HFF-Myc (cell line): Measurements from ENCODE around the gene M6PR.

ENCODE experiments used
- DNase-seq: peaks from one replicate; pipeline ENCODE4 v3.0.0-alpha.2; 2011; ENCODE audit warnings: low read depth; ENCODE audit errors: extremely low read depth
- H3K4me3 ChIP-seq: replicated peaks from 2 replicates; pipeline ENCODE4 v1.5.1; 2011; ENCODE audit warnings: low read depth, mild to moderate bottlenecking, control low read depth, low read length
- TF ChIP-seq, protein P1 (sequence below): IDR thresholded peaks from 2 replicates; pipeline ENCODE4 v1.5.1; 2012; ENCODE audit warnings: mild to moderate bottlenecking, low read depth, low read length, control low read depth; ENCODE audit errors: missing control alignments

M6PR gene

DNA sequence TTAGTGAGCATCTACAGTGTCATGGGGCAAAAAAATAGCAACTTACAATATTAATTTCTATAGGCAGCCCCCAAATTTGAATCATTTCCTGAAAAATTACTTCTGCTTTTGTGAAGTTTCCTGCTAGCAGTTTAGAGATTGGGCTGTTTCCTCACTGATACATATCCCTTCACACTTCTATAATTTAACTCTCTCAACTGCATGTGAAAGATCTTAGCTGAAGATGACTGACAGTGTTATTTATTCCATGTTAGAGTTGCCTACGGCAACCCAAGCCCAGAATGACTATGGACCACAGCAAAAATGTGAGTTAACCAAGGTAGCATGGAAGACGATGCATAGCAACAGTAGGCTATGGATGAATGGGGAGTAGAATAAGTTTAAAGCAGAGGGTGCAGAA is 40.0 kb upstream of the M6PR start, which contains the start of gene KLRG1:
Gene KLRG1, plus strand, starts transcription at position 134 of the 400 bp plus-strand sequence. Its CDS starts 90 bp downstream, at position 224.
- no peak within 1 kb of the TSS for H3K4me3 ChIP-seq
- no peak for DNase-seq
- TF ChIP-seq, protein P1, sequence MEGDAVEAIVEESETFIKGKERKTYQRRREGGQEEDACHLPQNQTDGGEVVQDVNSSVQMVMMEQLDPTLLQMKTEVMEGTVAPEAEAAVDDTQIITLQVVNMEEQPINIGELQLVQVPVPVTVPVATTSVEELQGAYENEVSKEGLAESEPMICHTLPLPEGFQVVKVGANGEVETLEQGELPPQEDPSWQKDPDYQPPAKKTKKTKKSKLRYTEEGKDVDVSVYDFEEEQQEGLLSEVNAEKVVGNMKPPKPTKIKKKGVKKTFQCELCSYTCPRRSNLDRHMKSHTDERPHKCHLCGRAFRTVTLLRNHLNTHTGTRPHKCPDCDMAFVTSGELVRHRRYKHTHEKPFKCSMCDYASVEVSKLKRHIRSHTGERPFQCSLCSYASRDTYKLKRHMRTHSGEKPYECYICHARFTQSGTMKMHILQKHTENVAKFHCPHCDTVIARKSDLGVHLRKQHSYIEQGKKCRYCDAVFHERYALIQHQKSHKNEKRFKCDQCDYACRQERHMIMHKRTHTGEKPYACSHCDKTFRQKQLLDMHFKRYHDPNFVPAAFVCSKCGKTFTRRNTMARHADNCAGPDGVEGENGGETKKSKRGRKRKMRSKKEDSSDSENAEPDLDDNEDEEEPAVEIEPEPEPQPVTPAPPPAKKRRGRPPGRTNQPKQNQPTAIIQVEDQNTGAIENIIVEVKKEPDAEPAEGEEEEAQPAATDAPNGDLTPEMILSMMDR, result no peak

DNA sequence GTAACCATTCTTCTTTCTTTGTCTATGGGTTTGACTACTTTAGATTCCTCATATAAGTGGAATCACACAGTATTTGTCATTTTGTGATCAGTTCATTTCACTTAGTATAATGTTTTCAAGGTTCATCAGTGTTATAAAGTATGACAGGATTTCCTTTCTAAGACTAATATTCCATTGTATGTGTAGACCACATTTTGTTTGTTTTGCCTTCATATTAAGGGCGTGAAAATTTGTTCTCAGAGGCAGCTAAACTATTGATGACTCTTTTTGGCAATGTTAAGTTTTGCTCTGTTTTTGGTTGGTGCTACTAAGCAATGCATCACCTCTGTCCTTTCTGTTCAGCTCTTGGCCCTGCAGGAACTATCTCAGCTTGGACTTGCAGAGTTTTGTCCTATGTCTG is 38.2 kb upstream of the M6PR start:
- no peak for DNase-seq
- no peak overlapping the region for H3K4me3 ChIP-seq
- TF ChIP-seq, protein P1, result no peak

DNA sequence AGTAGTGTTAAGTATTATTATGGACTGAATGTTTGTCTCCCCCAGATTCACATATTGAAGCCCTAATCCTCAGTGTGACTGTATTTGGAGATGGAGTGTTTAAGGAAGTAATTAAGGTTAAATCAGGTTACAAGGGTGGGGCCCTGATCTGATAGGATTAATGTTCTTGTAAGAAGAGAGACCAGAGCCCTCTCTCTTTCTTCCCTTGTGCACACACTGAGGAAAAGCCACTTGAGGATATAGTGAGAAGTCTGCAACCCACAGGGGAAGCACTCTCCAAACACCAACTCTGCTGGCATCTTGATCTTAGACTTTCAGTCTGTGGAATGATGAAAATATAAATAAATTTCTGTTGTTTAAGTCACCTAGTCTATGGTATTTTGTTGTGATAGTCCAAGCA is 37.7 kb upstream of the M6PR start:
- DNase-seq, result no peak
- no peak overlapping the region for H3K4me3 ChIP-seq
- TF ChIP-seq, protein P1, result no peak

DNA sequence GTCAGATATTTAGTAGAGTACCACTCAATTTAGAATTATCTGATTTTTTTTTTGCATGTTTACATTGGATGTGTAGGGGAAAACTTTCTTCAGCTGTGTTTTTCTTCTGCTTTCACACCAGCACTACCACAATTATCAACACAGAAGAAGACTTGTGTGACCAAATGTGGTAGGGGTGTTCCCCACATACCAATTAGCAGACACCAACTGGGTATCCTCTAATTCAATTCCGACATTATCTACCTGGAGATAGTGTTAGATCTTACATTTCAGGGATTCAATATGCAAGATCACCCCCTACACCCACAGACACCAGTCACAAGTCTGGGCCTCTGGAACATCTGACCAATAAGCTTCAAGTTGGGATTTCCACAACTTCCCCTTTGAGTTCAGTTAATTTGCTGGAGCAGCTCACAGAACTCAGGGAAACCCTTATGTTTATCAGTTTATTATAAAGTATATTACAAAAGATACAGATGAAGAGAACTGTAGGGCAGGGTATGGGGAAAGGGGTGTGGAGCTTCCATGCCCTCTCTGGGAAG is 35.8 kb upstream of the M6PR start:
- H3K4me3 ChIP-seq, result no peak overlapping the region
- no peak for DNase-seq
- TF ChIP-seq, protein P1, result no peak

DNA sequence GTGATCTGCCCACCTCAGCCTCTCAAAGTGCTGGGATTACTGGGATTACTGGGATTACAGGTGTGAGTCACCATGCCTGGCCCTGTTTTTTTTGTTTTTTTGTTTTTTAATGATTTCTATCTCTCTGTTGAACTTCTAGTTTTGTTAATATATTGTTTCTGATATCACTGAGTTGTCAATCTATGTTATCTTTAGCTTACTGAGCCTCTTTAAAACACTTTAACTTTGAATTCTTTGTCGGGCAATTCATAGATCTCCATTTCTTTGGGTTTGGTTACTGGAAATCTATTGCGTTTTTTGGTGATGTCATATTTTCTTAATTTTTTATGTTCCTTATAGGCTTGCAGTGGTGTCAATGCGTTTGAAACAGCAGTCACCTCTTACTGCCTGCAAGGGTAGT is 30.7 kb upstream of the M6PR start:
- TF ChIP-seq, protein P1, result no peak
- no peak overlapping the region for H3K4me3 ChIP-seq
- no peak for DNase-seq

DNA sequence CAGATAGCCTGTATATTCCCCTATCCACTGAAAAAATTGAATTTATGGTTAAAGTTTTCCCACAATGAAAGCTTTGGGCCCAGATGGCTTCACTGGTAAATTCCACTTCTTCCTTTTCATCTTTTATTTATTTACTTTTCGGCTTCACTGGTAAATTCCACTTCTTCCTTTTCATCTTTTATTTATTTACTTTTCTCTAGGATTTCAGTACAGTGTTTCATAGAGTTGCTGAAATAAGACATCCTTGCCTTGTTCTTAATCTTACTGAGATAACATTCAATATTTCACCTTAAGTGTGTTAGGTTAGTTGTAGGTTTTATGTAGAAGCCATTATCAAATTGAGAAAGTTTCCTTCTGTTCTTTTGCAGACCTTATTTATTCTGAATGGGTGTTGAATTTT is 21.0 kb upstream of the M6PR start:
- TF ChIP-seq, protein P1, result no peak
- no peak overlapping the region for H3K4me3 ChIP-seq
- DNase-seq, result no peak

DNA sequence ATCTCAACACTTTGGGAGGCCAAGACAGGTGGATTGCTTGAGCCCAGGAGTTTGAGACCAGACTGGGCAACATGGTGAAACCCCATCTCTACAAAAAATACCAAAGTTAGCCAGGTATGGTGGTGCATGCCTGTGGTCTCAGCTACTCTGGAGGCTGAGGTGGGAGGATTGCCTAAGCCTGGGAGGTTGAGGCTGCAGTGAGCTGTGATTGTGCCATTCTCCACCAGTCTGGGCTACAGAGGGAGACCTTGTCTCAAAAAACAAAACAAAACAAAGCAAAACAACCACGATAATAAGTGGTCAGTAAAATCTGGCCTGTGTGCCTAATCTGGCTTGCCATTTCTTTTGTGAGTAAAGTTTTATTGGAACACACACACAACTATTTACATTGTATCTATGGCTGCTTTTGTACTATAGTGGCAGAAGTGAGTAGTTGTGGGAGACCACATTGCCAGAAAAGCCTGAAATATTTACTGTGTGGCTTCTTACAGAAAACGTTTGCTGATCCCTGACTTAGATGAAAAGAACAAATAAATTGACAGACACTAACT is 20.5 kb upstream of the M6PR start:
- TF ChIP-seq, protein P1, result no peak
- DNase-seq, result no peak

More for the DNA sequence above, 20.5 kb upstream of the M6PR start:
- no peak overlapping the region for H3K4me3 ChIP-seq
